ENCODE results near the gene TET2. TPM values are rescaled to one million over a fixed set of nuclear protein-coding genes. Genes with fewer than 3 reads are reported as not detected.

Gene TET2
- polyA plus RNA-seq, 1 experiment, result 16.2 TPM

GRCh38 chr4:105129286-105130040 lies 17.2 kb upstream of the TET2 start:
- no peak for DNase-seq (ENCODE audit: low read depth, low spot score)
- H3K27me3 ChIP-seq (ENCODE audit: control insufficient read depth, insufficient read depth, low read length), result no peaks in the 10 kb centered on the region
- H3K4me3 ChIP-seq (ENCODE audit: low read depth, low read length), result no peak overlapping the region
- no peak for TF ChIP-seq CTCF (IDR thresholded peaks at IDR 0.05; ENCODE audit: low read depth, low read length)
- CTCF ChIA-PET, result no interaction called here
- POLR2A ChIA-PET, result no interaction called here
- H3K27ac ChIP-seq (ENCODE audit: low read depth, low read length), result no peak overlapping the region
- no peaks in the 10 kb centered on the region for H3K9me3 ChIP-seq (ENCODE audit: control insufficient read depth, insufficient read depth, low read length)

GRCh38 chr4:105130945-105131344 lies 15.7 kb upstream of the TET2 start:
- CTCF ChIA-PET, result interaction anchor here (1.5 kb wide), 1 partner anchor 9 kb away, joined by 13 read pairs; no protein-coding TSS in a partner anchor

DNA sequence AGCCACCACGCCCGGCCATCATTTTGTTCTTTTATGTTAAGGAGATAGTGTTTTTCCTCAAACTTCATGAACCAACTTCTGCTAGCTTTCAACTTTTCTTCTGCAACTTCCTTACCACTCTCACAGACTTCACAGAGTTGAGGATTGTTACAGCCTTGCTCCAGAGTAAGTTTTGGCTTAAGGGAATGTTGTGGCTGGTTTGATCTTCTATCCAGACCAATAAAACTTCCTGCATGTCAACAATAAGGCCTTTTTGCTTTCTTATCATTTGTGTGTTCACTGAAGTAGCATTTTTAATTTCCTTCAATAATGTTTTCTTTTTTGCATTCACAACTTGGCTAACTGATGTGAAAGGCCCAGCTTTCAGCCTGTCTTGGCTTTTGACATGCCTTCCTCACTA lies 12.7 kb upstream of the TET2 start:
- ChIA-PET CTCF (no interaction called here), POLR2A (no interaction called here)
- no peaks in the 10 kb centered on the region for H3K9me3 ChIP-seq (ENCODE audit: control insufficient read depth, insufficient read depth, low read length)
- H3K27me3 ChIP-seq (ENCODE audit: control insufficient read depth, insufficient read depth, low read length), result no peaks in the 10 kb centered on the region
- H3K4me3 ChIP-seq (ENCODE audit: low read depth, low read length), result no peak overlapping the region
- H3K27ac ChIP-seq (ENCODE audit: low read depth, low read length), result no peak overlapping the region
- DNase-seq (ENCODE audit: low read depth, low spot score), result no peak
- TF ChIP-seq CTCF (IDR thresholded peaks at IDR 0.05; ENCODE audit: low read depth, low read length), result no peak

More at GRCh38 chr4:105130945-105131344, 15.7 kb upstream of the TET2 start:
- POLR2A ChIA-PET, result no interaction called here
- no peak for DNase-seq (ENCODE audit: low read depth, low spot score)
- Histone ChIP-seq H3K27me3 (ENCODE audit: control insufficient read depth, insufficient read depth, low read length) (no peaks in the 10 kb centered on the region), H3K9me3 (ENCODE audit: control insufficient read depth, insufficient read depth, low read length) (no peaks in the 10 kb centered on the region), H3K4me3 (ENCODE audit: low read depth, low read length) (no peak overlapping the region), H3K27ac (ENCODE audit: low read depth, low read length) (no peak overlapping the region)
- TF ChIP-seq CTCF (IDR thresholded peaks at IDR 0.05; ENCODE audit: low read depth, low read length), result no peak

- Histone ChIP-seq H3K4me3 (ENCODE audit: low read depth, low read length) (no peak overlapping the region), H3K27me3 (ENCODE audit: control insufficient read depth, insufficient read depth, low read length) (no peaks in the 10 kb centered on the region), H3K27ac (ENCODE audit: low read depth, low read length) (no peak overlapping the region), H3K9me3 (ENCODE audit: control insufficient read depth, insufficient read depth, low read length) (no peaks in the 10 kb centered on the region)
- no peak for TF ChIP-seq CTCF (IDR thresholded peaks at IDR 0.05; ENCODE audit: low read depth, low read length)
- ChIA-PET CTCF (no interaction called here), POLR2A (no interaction called here)
- DNase-seq (ENCODE audit: low read depth, low spot score), result no peak
Observed at GRCh38 chr4:105135785-105136184, 10.9 kb upstream of the TET2 start.

DNA sequence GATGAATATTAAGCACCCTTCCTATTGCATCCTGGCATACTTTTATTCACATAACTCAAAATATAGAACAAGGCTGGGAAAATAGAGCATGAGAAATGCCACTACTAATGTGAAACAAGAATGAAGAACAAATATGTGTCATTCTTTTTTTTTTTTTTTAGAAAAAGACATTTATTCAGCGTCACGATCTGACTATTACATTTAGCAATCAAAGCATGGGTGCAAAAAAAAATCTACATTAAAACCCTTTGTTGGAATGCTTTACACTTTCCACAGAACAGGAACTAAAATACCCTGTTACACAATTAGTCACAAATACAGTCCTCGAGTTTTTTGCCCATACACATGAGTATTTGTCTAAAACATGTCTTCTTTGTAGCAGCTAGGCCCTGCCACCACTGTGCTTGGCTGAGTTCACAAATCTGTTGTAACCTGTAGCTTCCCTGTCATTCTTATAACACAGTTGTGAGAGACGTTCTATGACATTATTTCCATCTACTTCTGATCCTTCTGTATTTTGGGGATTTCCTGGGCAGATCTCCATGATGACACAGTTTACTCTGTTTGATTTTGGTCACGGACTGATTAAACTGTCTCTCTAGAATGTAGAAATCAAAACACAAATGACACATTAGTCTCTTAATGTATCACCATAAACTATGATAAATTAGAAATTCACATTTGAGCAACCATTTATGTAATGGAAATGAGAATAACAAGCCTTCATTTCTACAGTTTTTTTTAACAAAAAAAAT lies 9.4 kb upstream of the TET2 start:
- no peak overlapping the region for H3K4me3 ChIP-seq (ENCODE audit: low read depth, low read length)
- POLR2A ChIA-PET, result no interaction called here
- no peak overlapping the region for H3K27ac ChIP-seq (ENCODE audit: low read depth, low read length)
- no peaks in the 10 kb centered on the region for H3K9me3 ChIP-seq (ENCODE audit: control insufficient read depth, insufficient read depth, low read length)
- H3K27me3 ChIP-seq (ENCODE audit: control insufficient read depth, insufficient read depth, low read length), result no peaks in the 10 kb centered on the region
- no peak for DNase-seq (ENCODE audit: low read depth, low spot score)
- TF ChIP-seq CTCF (IDR thresholded peaks at IDR 0.05; ENCODE audit: low read depth, low read length), result no peak
- CTCF ChIA-PET, result interaction anchor here (0.6 to 2.4 kb wide), 2 partner anchors 9 to 336 kb away, joined by 3 to 9 read pairs; partner anchors contain the start of genes PPA2 and TET2

All from AG04450 (cell line).